Activated CD8-positive, alpha-beta memory T cell treated with anti-CD3 and anti-CD28 coated beads for 36 hours (primary cell): ENCODE results near the gene MAPKAPK2. TPM values are rescaled to one million over a fixed set of nuclear protein-coding genes. Genes with fewer than 3 reads are reported as not detected.

ENCODE experiments used
- CTCF ChIA-PET: fragments of 350-600 bp; sonication (Branson Sonifier 250); formaldehyde crosslinking; loops from one replicate; lab custom pipeline; 2021; ENCODE audit warnings: antibody characterized with exemption; lab: Charles Lee
- POLR2A ChIA-PET: fragments of 350-600 bp; sonication (Branson Sonifier 250); formaldehyde crosslinking; loops from one replicate; lab custom pipeline; 2021; ENCODE audit warnings: antibody characterized with exemption; lab: Charles Lee
- total RNA-seq, 2 experiments: library from RNA; stranded (reverse); gene quantifications; one replicate each; pipeline ENCODE4 v1.2.3, GENCODE V29; 2021

The MAPKAPK2 gene
- total RNA-seq, 2 experiments from 2014 or later: 86.9 to 87.3 TPM

DNA sequence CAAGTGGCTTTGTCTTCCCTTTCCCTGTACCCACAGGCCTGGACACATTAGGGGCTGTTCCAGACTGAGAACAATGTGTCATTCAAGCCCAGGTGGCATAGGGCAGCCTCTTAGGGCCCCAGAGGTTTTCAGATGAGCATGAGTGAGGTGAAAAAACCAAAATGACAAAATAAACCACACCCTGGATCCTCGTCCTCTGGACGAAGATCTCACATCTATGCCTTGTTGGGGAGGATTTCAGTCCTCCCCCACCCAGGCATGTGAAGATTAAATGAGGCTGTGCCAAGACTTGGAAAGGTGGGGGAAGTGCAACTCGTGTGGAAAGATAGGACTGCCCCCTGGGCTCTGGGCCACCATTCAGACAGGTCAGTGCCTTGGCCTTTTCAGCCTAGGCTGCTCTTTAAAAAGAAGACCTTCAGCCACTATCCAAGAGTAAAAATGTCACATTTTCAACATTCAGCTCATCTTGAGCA, 53.1 kb downstream of the MAPKAPK2 start:
- CTCF ChIA-PET: interaction anchor here (0.7 to 3.6 kb wide), 6 partner anchors 12 to 181 kb away, joined by 3 to 30 read pairs (median 4); no protein-coding TSS in a partner anchor

GRCh38 chr1:206738370-206739366, 54.0 kb downstream of the MAPKAPK2 start:
- POLR2A ChIA-PET: interaction anchor here (1.0 to 1.9 kb wide), 3 partner anchors 47 to 65 kb away, joined by 3 to 12 read pairs (median 4); no protein-coding TSS in a partner anchor
- CTCF ChIA-PET: interaction anchor here (0.7 to 1.8 kb wide), 6 partner anchors 13 to 171 kb away, joined by 3 to 7 read pairs (median 4); no protein-coding TSS in a partner anchor

More for the DNA sequence above, 53.1 kb downstream of the MAPKAPK2 start:
- POLR2A ChIA-PET: interaction anchor here (1.0 to 1.3 kb wide), 2 partner anchors 48 to 66 kb away, joined by 3 to 4 read pairs; no protein-coding TSS in a partner anchor

DNA sequence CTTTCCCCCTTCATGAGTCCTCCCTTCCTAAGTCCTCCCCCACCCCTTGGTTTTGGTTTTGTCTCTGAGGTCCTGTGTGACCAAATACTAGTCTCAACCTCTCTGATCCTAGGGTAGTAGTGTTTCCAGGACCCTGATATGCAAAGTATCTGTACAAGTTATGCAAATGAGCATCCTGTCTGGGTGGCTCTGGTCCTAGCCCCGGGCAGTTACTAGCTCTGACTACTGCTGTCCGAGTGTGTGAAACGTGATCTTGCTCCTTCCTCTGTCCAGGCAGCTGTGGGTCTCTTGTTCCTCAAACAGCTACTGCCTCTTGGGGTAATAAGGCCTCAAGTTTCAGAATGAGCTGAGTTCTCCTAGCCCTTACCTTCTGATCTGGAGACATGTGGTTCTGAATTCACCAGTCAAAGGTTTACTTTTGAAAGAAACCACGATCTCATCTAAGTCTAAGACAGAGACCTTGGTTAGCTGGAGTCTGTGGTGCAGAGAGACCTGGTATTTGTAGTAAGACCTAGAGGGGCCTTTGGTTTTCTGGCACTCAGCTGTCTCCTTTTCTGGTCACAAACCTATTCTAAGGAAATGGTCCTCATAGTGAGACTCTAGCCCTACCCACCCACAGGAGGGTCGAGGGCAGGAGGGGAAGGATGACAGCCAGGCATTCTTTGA, 54.8 kb downstream of the MAPKAPK2 start:
- CTCF ChIA-PET: interaction anchor here (0.9 to 1.4 kb wide), 5 partner anchors 28 to 69 kb away, joined by 3 to 10 read pairs (median 3); no protein-coding TSS in a partner anchor

DNA sequence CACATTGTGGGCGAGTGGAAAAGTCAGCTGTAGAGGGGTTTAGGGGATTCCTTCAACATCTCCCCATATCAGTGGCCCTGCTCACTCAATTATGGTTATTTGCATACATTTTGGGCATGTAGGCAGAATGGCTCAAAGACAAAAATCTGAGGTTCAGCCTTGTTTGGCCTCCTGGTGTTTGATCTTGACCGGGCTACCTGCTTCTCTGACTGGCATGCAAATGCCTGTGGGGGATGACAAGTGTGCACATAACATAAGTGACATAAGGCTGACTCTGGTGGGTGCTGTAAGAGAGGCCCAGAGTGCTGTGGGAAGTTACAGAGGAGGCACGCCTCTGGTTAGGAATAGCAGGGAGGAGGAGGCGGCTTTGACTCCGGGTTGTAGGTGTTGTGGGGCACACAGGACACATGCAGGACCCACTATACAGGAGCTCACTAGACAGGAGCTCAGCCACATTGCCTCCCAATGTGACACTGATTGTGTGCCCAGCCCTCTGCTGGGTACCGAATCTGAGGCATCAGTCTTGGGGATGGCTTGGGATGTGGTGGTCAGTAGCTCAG, 56.5 kb downstream of the MAPKAPK2 start:
- ChIA-PET POLR2A (interaction anchor here (1.9 kb wide), 1 partner anchor 62 kb away, joined by 12 read pairs; no protein-coding TSS in a partner anchor), CTCF (interaction anchor here (0.9 kb wide), 1 partner anchor 68 kb away, joined by 4 read pairs; no protein-coding TSS in a partner anchor)

More for the DNA sequence above, 54.8 kb downstream of the MAPKAPK2 start:
- POLR2A ChIA-PET: interaction anchor here (1.3 to 1.9 kb wide), 3 partner anchors 17 to 64 kb away, joined by 4 to 12 read pairs (median 8); no protein-coding TSS in a partner anchor

DNA sequence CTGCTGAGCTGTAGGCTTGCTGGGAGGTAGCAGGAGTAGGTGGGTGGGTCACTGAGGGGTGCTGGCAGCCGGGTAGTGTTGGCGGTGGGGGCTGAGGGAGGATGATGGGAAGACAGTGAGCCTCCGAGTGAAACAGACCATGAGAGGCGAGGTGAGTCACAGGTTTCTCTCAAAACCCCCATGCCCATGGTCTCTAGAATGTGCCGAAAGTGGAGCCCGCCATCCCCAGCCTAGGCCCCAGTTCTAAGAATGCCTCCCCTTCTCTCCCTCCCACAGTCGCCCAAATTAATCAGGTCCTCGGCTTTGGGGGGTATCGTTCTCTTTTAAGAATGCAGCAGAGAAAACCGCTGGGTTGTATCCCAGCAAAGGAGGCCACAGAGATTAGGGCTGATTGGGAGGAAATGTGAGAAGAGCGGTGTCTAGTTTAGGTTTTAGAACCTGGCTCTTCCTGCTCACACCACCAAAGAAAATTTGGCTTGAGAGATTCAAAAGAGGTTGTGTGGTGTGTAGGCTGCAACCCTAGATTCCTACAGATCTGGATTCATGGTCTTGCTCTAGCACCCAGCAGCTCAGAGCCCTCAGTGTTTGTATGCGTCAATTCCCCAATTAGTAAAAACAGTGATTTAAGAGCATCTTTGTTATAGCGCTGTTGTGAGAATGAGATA, 58.1 kb downstream of the MAPKAPK2 start:
- ChIA-PET POLR2A (interaction anchor here (1.0 kb wide), 1 partner anchor 23 kb away, joined by 3 read pairs; no protein-coding TSS in a partner anchor), CTCF (interaction anchor here (1.4 to 2.2 kb wide), 4 partner anchors 16 to 66 kb away, joined by 3 to 5 read pairs (median 4); no protein-coding TSS in a partner anchor)

- ChIA-PET POLR2A (interaction anchor here (0.5 to 1.1 kb wide), 2 partner anchors 23 to 46 kb away, joined by 3 to 4 read pairs; no protein-coding TSS in a partner anchor), CTCF (interaction anchor here (0.8 to 1.8 kb wide), 6 partner anchors 15 to 167 kb away, joined by 3 to 8 read pairs (median 4); no protein-coding TSS in a partner anchor)
Measured at GRCh38 chr1:206744683-206745082, 60.0 kb downstream of the MAPKAPK2 start.

GRCh38 chr1:206745301-206745700, 60.6 kb downstream of the MAPKAPK2 start:
- ChIA-PET CTCF (interaction anchor here (0.7 to 1.8 kb wide), 7 partner anchors 14 to 167 kb away, joined by 3 to 8 read pairs (median 3); no protein-coding TSS in a partner anchor), POLR2A (interaction anchor here (0.5 to 1.1 kb wide), 2 partner anchors 23 to 46 kb away, joined by 3 to 4 read pairs; no protein-coding TSS in a partner anchor)

- POLR2A ChIA-PET: no interaction called here
- CTCF ChIA-PET: interaction anchor here (0.7 to 0.9 kb wide), 2 partner anchors 63 to 116 kb away, joined by 3 to 4 read pairs; no protein-coding TSS in a partner anchor
Measured at GRCh38 chr1:206748348-206749030, 63.8 kb downstream of the MAPKAPK2 start.

DNA sequence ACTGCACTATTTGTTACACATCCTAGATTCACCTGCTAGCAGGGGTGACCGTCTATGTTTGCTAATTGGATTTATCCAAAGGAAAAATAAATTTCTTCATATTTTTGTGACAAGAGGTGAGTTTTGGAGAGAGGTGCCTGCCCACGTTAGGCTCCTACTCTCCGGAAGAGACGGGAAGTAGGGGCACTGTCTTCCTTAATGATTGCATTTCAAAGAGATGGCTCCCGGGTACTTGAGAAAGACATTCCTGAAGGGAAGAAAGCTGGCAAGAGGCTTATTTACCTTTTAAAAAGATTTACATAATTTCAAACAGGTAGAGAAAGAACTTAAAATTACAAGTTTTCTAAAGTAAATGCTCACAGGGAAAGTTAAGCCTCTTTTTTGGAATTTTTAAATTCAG, 67.2 kb downstream of the MAPKAPK2 start:
- CTCF ChIA-PET: no interaction called here
- POLR2A ChIA-PET: no interaction called here

DNA sequence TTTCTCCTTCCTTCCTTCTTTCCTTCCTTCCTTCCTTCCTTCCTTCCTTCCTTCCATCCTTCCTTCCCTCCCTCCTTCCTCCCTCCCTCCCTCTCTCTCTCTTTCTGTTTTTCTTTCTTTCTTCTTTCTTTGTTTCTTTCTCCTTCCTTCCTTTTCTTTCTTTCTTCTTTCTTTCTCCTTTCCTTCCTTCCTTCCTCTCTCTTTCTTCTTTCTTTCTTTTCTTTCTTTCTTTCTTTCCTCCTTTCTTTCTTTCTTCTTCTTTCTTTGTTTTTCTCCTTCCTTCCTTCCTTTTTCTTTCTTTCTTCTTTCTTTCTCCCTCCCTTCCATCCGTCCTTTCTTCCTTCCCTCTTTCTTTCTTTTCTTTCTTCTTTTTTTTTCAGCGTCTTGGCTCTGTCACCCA, 67.8 kb downstream of the MAPKAPK2 start:
- CTCF ChIA-PET: no interaction called here
- POLR2A ChIA-PET: no interaction called here

DNA sequence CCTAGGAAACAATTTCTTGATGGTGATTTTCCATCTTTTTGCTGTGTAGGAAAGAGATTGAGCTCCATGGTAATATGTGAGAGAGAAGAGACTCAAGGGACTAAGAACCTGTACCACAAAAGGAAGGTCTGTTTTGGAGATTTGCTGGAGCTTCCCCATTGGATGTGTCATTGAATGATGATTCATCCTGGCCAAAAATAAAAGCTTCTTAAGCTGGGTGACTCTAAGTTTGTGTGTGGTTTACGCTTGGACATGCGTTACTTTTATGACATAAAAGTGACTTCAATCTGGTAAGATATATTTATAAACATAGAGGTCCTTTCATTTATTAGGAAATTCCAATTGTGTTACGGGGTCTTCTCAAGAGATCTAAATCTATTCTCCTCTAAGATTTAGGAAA, 68.4 kb downstream of the MAPKAPK2 start:
- ChIA-PET POLR2A (no interaction called here), CTCF (no interaction called here)

DNA sequence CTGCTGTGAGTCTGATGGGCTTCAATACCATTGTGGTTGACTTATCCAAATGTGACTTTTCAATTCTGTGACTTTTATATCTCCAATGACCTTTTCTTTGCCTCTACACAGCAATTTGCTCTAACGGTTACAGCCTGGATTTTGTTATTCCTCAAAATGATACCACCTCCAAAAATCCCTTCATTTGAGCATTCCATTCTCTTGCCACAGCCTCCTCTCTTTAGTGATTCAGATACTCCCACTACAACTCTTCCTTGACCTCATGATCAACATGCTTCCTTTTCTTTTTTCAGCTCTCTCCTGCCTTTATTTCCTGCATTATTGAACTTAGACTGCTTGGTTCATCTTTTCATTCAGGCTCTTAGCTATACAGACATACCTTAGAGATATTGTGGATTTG, 69.3 kb downstream of the MAPKAPK2 start:
- CTCF ChIA-PET: interaction anchor here (0.5 to 3.0 kb wide), 2 partner anchors 12 to 36 kb away, joined by 3 to 8 read pairs; no protein-coding TSS in a partner anchor
- POLR2A ChIA-PET: no interaction called here

GRCh38 chr1:206757524-206758266, 73.0 kb downstream of the MAPKAPK2 start:
- ChIA-PET CTCF (interaction anchor here (1.2 to 4.2 kb wide), 5 partner anchors 9 to 155 kb away, joined by 3 to 16 read pairs (median 5); partner anchors contain the start of gene IL19), POLR2A (interaction anchor here (1.8 to 2.4 kb wide), 2 partner anchors 11 to 18 kb away, joined by 7 to 8 read pairs; no protein-coding TSS in a partner anchor)

- ChIA-PET POLR2A (no interaction called here), CTCF (interaction anchor here (1.0 to 1.9 kb wide), 3 partner anchors 15 to 49 kb away, joined by 3 to 4 read pairs (median 3); no protein-coding TSS in a partner anchor)
Measured at GRCh38 chr1:206760590-206760989, 75.9 kb downstream of the MAPKAPK2 start.

DNA sequence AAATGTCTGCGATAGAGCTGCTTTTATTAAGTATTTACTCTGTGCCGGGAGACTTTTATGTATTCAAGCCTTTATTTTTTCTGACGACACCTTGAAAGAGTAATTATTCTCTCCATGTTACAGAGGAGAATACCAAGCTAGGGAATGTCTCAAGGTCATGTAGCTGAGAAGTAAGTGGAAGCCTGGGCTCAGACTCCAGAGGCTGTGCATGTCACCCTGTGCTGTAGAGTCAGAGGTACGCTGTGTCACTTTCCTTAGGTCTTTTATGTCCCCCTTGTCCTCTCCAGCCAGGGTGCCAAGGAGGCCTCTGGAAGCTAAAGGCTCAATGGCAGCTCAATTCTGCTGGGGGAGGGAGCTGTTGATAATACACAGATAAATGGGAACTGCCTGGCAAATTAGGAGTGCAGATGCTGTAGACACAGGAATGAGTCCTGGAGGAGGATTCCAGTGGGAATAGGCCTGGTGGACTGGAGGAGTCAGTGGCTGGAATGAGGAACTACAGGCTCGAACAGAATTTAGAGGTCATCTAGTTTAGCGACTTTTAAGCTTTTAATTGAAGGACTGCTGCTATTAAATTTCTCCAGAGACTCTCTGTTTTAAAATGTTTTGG, 76.6 kb downstream of the MAPKAPK2 start:
- POLR2A ChIA-PET: no interaction called here

More for the DNA sequence above, 76.6 kb downstream of the MAPKAPK2 start:
- CTCF ChIA-PET: interaction anchor here (1.0 to 2.2 kb wide), 6 partner anchors 9 to 48 kb away, joined by 3 to 7 read pairs (median 5); partner anchors contain the start of gene IL19
